Colonic mucosa (tissue), 4 donors: ENCODE data around the gene WFIKKN2. TPM values are rescaled to one million over a fixed set of nuclear protein-coding genes. Genes with fewer than 3 reads are reported as not detected.

Source experiments
- DNase-seq: peaks from one replicate; pipeline ENCODE4 v3.0.0-alpha.2; 2020
- H3K27ac ChIP-seq: fragments of 200-600 bp; one replicate; pipeline ENCODE4 v1.8.0; 2021
- H3K27me3 ChIP-seq: fragments of 200-600 bp; one replicate; pipeline ENCODE4 v1.8.0; 2021
- H3K36me3 ChIP-seq: fragments of 200-600 bp; one replicate; pipeline ENCODE4 v1.8.0; 2021
- H3K4me1 ChIP-seq: fragments of 200-600 bp; one replicate; pipeline ENCODE4 v1.8.0; 2021; ENCODE audit warnings: mild to moderate bottlenecking
- H3K4me3 ChIP-seq: fragments of 200-600 bp; one replicate; pipeline ENCODE4 v1.8.0; 2021
- H3K9ac ChIP-seq, 2 donors: one replicate each; pipeline ENCODE4 v1.7.0; 2013; ENCODE audit warnings: control low read depth in 2 of 2, low read depth in 2 of 2, low read length in 2 of 2
- H3K9me3 ChIP-seq: fragments of 200-600 bp; one replicate; pipeline ENCODE4 v1.8.0; 2021
- CTCF ChIP-seq: fragments of 200-600 bp; IDR thresholded peaks from one replicate; pipeline ENCODE4 v1.8.0; 2022; ENCODE audit warnings: antibody characterized with exemption, mild to moderate bottlenecking
- intact Hi-C: fragments of 100-400 bp; cut with DNase I; formaldehyde crosslinking; loops from one replicate; pipeline ENCODE4 v1.14.1; 2022
- total RNA-seq, 2 donors: library from RNA; stranded (reverse); fragmentation: NEBNext Ultra II Directional in 1 of 2; extraction: Animal tissue kit (Norgen Biotek cat#: 25700) in 1 of 2; gene quantifications; one replicate each; pipeline ENCODE4 v1.2.1, GENCODE V29; 2021
- donor health status: healthy.
- donor health status: DM: no; HTN: no; CAD: no.
- donor health status: DM: no; HTN: no; CAD: no.

The WFIKKN2 gene
- total RNA-seq, 2 donors from 2014 or later: 0.10 to 0.13 TPM

DNA sequence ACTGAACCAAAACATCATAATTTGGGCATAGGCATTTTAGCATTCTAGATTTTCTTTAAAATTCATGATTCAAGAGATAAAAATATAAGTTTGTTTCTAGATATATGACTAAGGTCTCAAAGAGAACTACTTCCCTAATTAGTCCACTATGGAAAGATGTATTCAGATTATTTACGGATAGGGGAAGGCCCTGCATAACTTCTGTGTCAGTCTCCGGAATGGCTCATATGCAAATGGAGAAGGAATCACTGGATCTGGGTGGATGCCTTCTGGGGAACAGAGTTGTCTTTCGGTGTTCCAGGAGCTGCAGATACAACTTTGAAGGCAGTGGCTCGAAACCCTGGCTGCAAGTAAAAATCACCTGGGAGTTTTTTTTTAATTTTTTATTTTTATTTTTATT lies 17.1 kb upstream of the WFIKKN2 start:
- intact Hi-C loops: no loop called here
- Histone ChIP-seq H3K36me3 (no peaks in the 10 kb centered on the region), H3K27me3 (no peaks in the 10 kb centered on the region), H3K4me1 (no peaks in the 10 kb centered on the region), H3K27ac (no peak overlapping the region), H3K4me3 (no peak overlapping the region), H3K9me3 (no peaks in the 10 kb centered on the region), H3K9ac (no peak overlapping the region)
- no peak for TF ChIP-seq CTCF
- no peak for DNase-seq

DNA sequence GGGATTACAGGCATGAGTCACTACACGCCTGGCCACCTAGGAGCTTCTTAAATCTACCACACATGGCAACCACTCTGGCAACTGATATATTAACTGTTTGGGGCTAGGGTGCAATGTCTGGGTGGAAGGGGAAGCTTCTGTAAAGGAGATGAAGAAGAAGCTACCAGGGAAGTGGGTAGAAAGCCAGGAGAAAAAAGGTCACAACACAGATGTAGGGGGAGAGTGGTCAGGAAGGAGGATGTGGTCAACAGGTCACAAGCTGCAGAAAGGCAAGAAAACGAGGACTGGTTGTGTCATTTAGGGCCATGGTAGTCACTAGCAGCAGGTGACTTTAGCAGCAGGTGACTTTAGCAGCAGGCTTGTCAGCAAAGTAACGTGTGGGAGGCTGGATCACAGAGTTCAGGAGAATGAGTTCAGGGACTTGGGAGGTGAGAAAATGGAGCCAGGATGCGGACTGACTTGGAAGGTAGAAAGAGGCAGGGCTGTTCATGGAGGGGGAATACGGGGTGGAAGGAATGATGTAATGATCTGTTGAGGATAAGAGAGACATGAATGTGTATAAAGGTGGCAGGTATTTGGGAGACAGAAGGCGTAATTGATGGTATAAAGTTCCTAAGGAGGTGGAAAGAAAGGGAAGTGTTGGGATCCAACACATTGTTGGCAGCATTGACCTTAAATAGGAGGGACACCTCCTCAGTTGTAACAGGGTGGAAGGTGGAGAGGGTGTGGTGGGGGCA lies 16.3 kb upstream of the WFIKKN2 start:
- intact Hi-C loops: no loop called here
- no peak overlapping the region for H3K4me3 ChIP-seq
- no peaks in the 10 kb centered on the region for H3K9me3 ChIP-seq
- H3K27ac ChIP-seq: no peak overlapping the region
- no peaks in the 10 kb centered on the region for H3K27me3 ChIP-seq
- no peak for DNase-seq
- no peaks in the 10 kb centered on the region for H3K36me3 ChIP-seq
- H3K4me1 ChIP-seq: no peaks in the 10 kb centered on the region
- no peak for TF ChIP-seq CTCF
- H3K9ac ChIP-seq: no peak overlapping the region

- H3K4me3 ChIP-seq: no peak overlapping the region
- no peak overlapping the region for H3K9ac ChIP-seq
- DNase-seq: no peak
- no peak overlapping the region for H3K27ac ChIP-seq
- no peaks in the 10 kb centered on the region for H3K4me1 ChIP-seq
- no peak for TF ChIP-seq CTCF
- intact Hi-C loops: no loop called here
- H3K36me3 ChIP-seq: no peaks in the 10 kb centered on the region
- no peaks in the 10 kb centered on the region for H3K27me3 ChIP-seq
- no peaks in the 10 kb centered on the region for H3K9me3 ChIP-seq
These were observed 14.7 kb upstream of the WFIKKN2 start for GRCh38 chr17:50820651-50821050.

- no peaks in the 10 kb centered on the region for H3K4me1 ChIP-seq
- no peaks in the 10 kb centered on the region for H3K36me3 ChIP-seq
- H3K27me3 ChIP-seq: no peaks in the 10 kb centered on the region
- no peak for TF ChIP-seq CTCF
- no peaks in the 10 kb centered on the region for H3K9me3 ChIP-seq
- H3K4me3 ChIP-seq: no peak overlapping the region
- no peak overlapping the region for H3K9ac ChIP-seq
- no peak overlapping the region for H3K27ac ChIP-seq
- DNase-seq: no peak
- intact Hi-C loops: no loop called here
These were observed 12.8 kb upstream of the WFIKKN2 start for GRCh38 chr17:50822550-50822949.

DNA sequence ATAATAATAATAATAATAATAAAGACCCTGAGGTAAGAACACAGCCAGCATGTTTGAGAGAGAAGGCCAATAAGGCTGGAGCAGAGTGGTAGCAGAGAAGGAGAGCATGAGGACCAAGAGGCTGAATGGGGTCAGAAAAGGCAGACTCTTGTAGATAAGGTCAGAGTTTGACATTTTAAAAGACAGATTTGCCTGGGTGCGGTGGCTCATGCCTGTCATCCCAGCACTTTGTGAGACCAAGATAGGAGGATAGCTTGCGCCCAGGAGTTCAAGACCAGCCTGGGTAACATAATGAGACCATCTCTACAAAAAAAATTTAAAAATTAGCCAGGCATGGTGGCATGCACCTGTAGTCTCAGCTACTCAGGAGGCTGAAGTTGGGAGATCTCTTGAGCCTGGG lies 11.0 kb upstream of the WFIKKN2 start:
- Histone ChIP-seq H3K4me3 (no peak overlapping the region), H3K27me3 (no peaks in the 10 kb centered on the region), H3K36me3 (no peaks in the 10 kb centered on the region), H3K9ac (no peak overlapping the region), H3K27ac (no peak overlapping the region), H3K9me3 (no peaks in the 10 kb centered on the region), H3K4me1 (no peaks in the 10 kb centered on the region)
- intact Hi-C loops: no loop called here
- DNase-seq: no peak
- TF ChIP-seq CTCF: no peak
